Heart left ventricle (tissue), 16 donors: ENCODE data around the gene PKDCC. TPM values are rescaled to one million over a fixed set of nuclear protein-coding genes. Genes with fewer than 3 reads are reported as not detected.

Experiments used
- ATAC-seq, 4 donors: fragments of 200-7000 bp; cut with Tn5 transposase; one replicate each; pipeline ENCODE4 v1.9.1; 2020 to 2022; ENCODE audit warnings: moderate library complexity in 4 of 4, mild to moderate bottlenecking in 3 of 4, moderate number of reproducible peaks in 1 of 4
- DNase-seq, 5 donors: peaks; one replicate each; pipeline ENCODE4 v3.0.0-alpha.2; 2020
- H3K27ac ChIP-seq, 12 donors: fragments of 200-600 bp; sonication (generic) in 4 of 12; one replicate each; pipeline versions ENCODE4 v1.5.0 to v1.8.0; 2016 to 2022; ENCODE audit warnings: mild to moderate bottlenecking in 2 of 12
- H3K27me3 ChIP-seq, 9 donors: fragments of 200-600 bp; sonication (generic) in 2 of 9; one replicate each; pipeline versions ENCODE4 v1.5.1 to v1.8.0; 2016 to 2022; ENCODE audit warnings: mild to moderate bottlenecking in 3 of 9
- H3K36me3 ChIP-seq, 9 donors: fragments of 200-600 bp; sonication (generic) in 2 of 9; one replicate each; pipeline versions ENCODE4 v1.5.0 to v1.8.0; 2018 to 2022; ENCODE audit warnings: mild to moderate bottlenecking in 2 of 9
- H3K4me1 ChIP-seq, 12 donors: fragments of 200-600 bp; sonication (generic) in 4 of 12; one replicate each; pipeline versions ENCODE4 v1.5.0 to v1.8.0; 2016 to 2022; ENCODE audit warnings: mild to moderate bottlenecking in 3 of 12
- H3K4me3 ChIP-seq, 12 donors: fragments of 200-600 bp; sonication (generic) in 4 of 12; one replicate each; pipeline versions ENCODE4 v1.5.0 to v1.8.0; 2017 to 2022; ENCODE audit warnings: mild to moderate bottlenecking in 9 of 12, moderate library complexity in 4 of 12
- H3K9me3 ChIP-seq, 12 donors: fragments of 200-600 bp; sonication (generic) in 4 of 12; one replicate each; pipeline versions ENCODE4 v1.5.0 to v1.8.0; 2016 to 2022; ENCODE audit warnings: mild to moderate bottlenecking in 1 of 12
- POLR2A ChIP-seq, 2 donors: fragments of 450-650 bp; IDR thresholded peaks; one replicate each; pipeline ENCODE4 v1.6.1; 2017; ENCODE audit warnings: antibody characterized with exemption in 2 of 2, mild to moderate bottlenecking in 2 of 2, moderate library complexity in 2 of 2
- WGBS, 4 donors: extraction: QIAGEN DNeasy Blood & Tissue Kit in 2 of 4; methylation state at CpG; one replicate each; pipeline versions ENCODE4 v1.1.5 to v1.1.7; 2013 to 2018; 5-methylcytosine and 5-hydroxymethylcytosine counted together
- intact Hi-C, 10 donors: fragments of 100-400 bp; cut with DNase I; formaldehyde crosslinking; loops; one replicate each; pipeline versions ENCODE4 v1.11.1 to v1.14.2; 2022
- polyA plus RNA-seq, 2 donors: library from polyadenylated mRNA; stranded (reverse); fragments of 200-250 nt; gene quantifications; one replicate each; pipeline ENCODE4 v1.2.3, GENCODE V29; 2013
- total RNA-seq, 9 donors: library from RNA; depleted of rRNA in 2 of 9; stranded (reverse); fragments of >200 nt in 2 of 9; fragmentation: NEBNext Ultra II Directional in 3 of 9; extraction: Animal tissue kit (Norgen Biotek cat#: 25700) in 3 of 9; gene quantifications; one replicate each; pipeline versions ENCODE4 v1.1.0 to v1.2.4, GENCODE V29; 2016 to 2023
- TF ChIP-seq, protein P1 (sequence below), 12 donors: fragments of 200-600 bp; sonication (generic) in 4 of 12; IDR thresholded peaks; one replicate each; pipeline versions ENCODE4 v1.5.0 to v1.8.0; 2018 to 2022; ENCODE audit warnings: antibody characterized with exemption in 12 of 12, mild to moderate bottlenecking in 5 of 12
- donor health status: ischemic (EF 13 %, LVEDD 7.1; RV severe dilation, severe dysfunction).
- donor health status: healthy with polysubstance abuse.
- donor health status: DM: no; HTN: yes; CAD: no.
- donor health status: DM: no; HTN: no; CAD: no.
- donor health status: ischemic (EF 25% LVEDD 6.9; RV normal size, moderate dysfunction).
- donor health status: ischemic (EF 25% LVEDD 5.7; RV mildly dilated, moderate dysfunction).
- donor health status: healthy.
- donor health status: DM: yes; HTN: yes; CAD: no.
- donor health status: ischemic (EF 35%, LVEDD 5.7; RV mildly dilated, moderate dysfunction).
- donor health status: nonischemic (EF 11% LVEDD 7.7; RV severe dilation, severe dysfunction).
- donor health status: DM: yes; HTN: yes; CAD: no.
- donor health status: PGD.
- donor health status: ischemic (EF 29% LVEDD 5.4; RV normal size, mild dysfunction).
- donor health status: nonischemic (EF 23%, LVEDD 6.1; RV moderate dilation, normal function).

The PKDCC gene
- total and polyA plus RNA-seq, 11 donors, result 22.7 to 124 (median 53.2) TPM

DNA sequence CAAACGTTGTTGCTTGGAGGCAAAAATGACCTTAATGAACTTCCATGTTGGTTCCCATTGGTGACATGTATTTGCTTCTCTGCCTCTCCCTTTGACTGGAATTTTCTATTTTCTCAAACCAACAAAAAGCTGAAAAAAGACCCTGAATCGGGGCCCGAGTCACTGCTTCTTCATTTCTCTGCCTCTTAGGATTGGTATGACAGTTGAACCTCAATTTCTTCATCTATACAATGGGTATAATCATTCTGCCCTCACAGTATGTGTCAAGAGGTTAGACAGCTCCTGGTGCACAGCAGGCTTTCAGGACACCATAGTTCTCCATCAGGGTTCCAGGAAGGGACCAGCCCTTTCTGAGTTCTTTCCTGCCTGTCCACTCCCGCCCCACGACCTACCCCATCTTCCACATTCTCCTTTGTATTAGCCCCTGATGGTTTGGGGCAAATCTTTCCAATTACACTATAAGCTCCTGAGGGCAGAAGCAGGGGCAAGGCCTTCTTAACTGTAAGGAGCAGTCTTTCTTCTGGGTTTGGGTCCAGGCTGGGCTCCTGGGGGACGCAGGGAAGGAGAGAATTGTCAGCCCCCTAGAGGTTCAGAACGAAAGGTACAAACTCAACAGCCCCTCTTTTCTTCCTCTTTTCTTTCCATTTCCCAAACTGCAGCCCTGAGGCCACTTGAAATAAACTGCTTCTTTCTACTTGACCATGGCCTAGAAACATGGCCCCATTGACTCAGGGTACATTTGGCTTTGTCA, 6.3 kb upstream of the PKDCC start:
- intact Hi-C loops, result loop anchor here in 1 of 10 donors (10.0 kb wide), 1 partner anchor 87 kb away; no protein-coding TSS in a partner anchor
- Histone ChIP-seq H3K9me3 (no peaks in the 10 kb centered on the region), H3K27me3 (peaks cover 0 to 11% (median 0%) of the 10 kb centered on the region in 9 donors), H3K4me1 (peaks cover 0 to 21% (median 4%) of the 10 kb centered on the region in 12 donors), H3K4me3 (no peak overlapping the region), H3K27ac (peak overlapping the region in 1 of 12 donors; percentile 8), H3K36me3 (no peaks in the 10 kb centered on the region)
- no peak for TF ChIP-seq POLR2A (IDR thresholded peaks at IDR 0.05)
- TF ChIP-seq, protein P1, sequence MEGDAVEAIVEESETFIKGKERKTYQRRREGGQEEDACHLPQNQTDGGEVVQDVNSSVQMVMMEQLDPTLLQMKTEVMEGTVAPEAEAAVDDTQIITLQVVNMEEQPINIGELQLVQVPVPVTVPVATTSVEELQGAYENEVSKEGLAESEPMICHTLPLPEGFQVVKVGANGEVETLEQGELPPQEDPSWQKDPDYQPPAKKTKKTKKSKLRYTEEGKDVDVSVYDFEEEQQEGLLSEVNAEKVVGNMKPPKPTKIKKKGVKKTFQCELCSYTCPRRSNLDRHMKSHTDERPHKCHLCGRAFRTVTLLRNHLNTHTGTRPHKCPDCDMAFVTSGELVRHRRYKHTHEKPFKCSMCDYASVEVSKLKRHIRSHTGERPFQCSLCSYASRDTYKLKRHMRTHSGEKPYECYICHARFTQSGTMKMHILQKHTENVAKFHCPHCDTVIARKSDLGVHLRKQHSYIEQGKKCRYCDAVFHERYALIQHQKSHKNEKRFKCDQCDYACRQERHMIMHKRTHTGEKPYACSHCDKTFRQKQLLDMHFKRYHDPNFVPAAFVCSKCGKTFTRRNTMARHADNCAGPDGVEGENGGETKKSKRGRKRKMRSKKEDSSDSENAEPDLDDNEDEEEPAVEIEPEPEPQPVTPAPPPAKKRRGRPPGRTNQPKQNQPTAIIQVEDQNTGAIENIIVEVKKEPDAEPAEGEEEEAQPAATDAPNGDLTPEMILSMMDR (IDR thresholded peaks at IDR 0.05), result no peak
- ATAC-seq (no peak), DNase-seq (no peak)
- 85 to 90% (median 88%) methylated on average over 7 of the region's 7 CpGs for WGBS, 4 donors

DNA sequence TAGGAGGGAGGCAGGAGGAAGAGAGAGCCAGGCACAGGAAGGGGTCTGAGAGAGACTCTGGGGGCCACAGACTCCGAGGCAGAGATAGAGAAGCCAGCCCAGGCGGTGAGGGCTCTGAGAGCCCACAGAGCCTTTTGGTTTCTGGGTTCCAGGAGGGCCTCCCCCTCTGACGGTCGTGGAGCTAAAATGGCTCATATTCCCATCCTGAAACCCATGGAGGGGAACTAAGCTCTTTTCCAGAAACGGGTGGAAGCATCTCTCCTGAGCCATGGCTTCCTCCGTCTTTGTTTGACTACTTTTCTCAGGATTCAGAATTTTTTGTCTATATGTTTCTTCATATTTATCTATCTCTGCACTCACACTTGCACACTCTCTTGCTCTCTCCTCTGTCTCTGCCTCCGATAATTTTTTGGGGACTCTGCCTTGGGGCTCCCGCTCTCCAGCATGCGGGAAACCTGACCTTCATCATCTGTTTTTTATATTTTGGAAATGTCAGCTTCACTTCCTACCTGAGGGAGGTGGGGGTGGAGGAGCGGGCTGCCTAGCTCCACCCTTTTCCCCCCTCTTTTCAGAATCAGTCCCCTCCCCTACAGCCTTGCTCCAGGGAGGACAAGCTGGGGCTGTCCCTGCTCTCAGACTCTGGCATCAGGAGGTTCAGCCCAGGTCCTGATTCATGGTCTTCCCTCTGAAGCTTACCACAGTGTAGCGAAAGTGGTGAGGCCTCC, 5.0 kb upstream of the PKDCC start:
- ATAC-seq (no peak), DNase-seq (no peak)
- Histone ChIP-seq H3K9me3 (no peaks in the 10 kb centered on the region), H3K36me3 (no peaks in the 10 kb centered on the region), H3K4me1 (peaks cover 0 to 26% (median 9%) of the 10 kb centered on the region in 12 donors), H3K27me3 (peaks cover 0 to 22% (median 0%) of the 10 kb centered on the region in 9 donors), H3K27ac (no peak overlapping the region), H3K4me3 (no peak overlapping the region)
- intact Hi-C loops, result loop anchor here in 1 of 10 donors (10.0 kb wide), 1 partner anchor 88 kb away; no protein-coding TSS in a partner anchor
- TF ChIP-seq, protein P1 (IDR thresholded peaks at IDR 0.05), result no peak
- TF ChIP-seq POLR2A (IDR thresholded peaks at IDR 0.05), result no peak
- WGBS, 4 donors, result 75 to 85% (median 79%) methylated on average over 11 of the region's 11 CpGs

DNA sequence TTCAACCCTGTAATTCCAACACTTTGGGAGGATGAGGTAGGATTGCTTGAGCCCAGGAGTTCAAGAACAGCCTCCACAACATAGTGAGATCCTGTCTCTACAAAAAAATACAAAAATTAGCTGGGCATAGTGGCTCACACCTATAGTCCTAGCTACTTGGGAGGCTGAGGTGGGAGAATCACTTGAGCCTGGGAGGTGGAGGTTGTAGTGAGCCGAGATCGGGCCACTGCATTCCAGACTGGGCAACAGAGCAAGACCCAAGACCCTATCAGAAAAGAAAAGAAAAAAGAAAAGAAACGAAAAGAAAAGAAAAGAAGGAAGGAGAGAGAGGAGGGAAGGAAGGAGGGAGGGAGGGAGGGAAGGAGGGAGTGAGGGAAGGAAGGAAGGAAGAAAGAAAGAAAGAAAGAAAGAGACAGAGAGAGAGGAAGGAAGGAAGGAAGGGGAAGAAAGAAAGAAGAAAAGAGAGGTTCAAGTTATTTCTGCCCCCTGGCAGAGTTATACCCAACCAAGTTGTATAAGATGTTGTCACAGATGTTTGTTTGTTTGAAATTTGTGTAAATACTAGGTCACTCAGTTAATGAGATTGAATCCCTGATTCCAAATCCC, 3.9 kb upstream of the PKDCC start:
- no peak for ATAC-seq
- intact Hi-C loops, result loop anchor here in 1 of 10 donors (10.0 kb wide), 1 partner anchor 89 kb away; no protein-coding TSS in a partner anchor
- Histone ChIP-seq H3K4me3 (no peak overlapping the region), H3K27me3 (peaks cover 0 to 27% (median 0%) of the 10 kb centered on the region in 9 donors), H3K36me3 (no peaks in the 10 kb centered on the region), H3K9me3 (no peaks in the 10 kb centered on the region), H3K27ac (no peak overlapping the region), H3K4me1 (peaks cover 0 to 26% (median 9%) of the 10 kb centered on the region in 12 donors)
- no peak for DNase-seq
- TF ChIP-seq, protein P1 (IDR thresholded peaks at IDR 0.05), result no peak
- no peak for TF ChIP-seq POLR2A (IDR thresholded peaks at IDR 0.05)
- WGBS, 4 donors, result 83 to 90% (median 86%) methylated on average over 3 of the region's 3 CpGs
